GM19328 (cell line): ENCODE data around the gene PTPRU.

ENCODE experiments used
- ATAC-seq: cut with Tn5 transposase; IDR thresholded peaks from one replicate; pipeline ENCODE4 v1.9.1; 2021; ENCODE audit warnings: mild to moderate bottlenecking, moderate library complexity; ENCODE audit not compliant: unreplicated experiment

PTPRU gene

DNA sequence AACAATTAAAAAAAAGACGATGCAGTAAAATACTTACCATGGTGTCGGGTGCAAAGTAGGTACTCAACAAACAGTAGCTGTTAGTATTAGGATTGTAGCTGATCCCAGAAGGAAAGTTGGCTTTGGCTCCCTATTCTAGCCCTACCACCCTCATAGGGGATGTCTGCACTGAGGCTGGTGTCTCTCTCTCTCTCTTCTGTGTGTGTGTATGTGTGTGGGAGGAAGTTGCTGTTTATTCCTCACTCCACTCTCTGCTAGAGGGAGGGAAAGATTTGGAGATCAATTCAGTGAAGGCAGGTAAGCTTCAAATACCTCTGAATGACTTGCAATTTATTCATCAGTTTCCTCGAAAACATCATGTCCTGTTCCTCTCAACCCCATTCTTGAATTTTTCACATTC is 124.4 kb downstream of the PTPRU start:
- ATAC-seq, result no peak

DNA sequence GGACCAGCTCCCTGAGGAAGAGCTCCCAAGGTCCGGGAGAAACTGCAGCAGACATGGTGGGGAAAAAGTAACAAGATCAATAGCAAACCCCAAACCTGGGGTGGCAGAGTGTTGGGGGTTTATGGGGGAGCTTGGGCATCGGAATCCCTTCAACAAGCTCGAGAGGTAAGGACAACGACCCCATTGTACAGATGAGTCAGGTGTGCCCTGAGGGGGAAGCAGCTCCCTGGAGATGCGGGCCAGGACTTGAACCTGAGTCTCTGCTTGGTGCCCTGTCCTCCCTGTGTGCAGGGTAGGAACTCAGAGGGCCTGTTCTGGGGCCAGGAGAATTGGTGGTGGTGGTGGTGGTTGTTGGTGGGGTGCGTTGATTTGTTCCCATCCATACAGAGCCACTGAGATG is 125.4 kb downstream of the PTPRU start:
- no peak for ATAC-seq

DNA sequence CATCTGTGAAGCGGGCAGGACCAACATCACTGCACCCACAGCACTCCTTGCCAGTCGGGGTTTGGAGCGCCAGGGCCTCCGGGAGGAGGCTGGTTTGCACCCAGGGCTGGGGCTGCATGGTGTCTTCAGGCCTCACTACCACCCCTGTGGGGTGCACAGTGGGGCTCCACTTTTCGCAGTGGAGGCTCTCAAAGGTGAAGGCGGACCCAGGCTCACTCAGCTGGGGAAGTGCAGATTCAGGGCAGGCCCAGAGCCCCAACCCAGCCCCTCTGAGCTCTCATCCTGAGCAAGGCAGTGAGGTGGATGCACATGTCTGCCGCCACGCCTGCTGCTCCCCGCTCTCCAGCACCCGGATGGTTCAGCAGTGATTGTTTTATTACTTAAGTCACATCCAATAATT is 125.8 kb downstream of the PTPRU start:
- ATAC-seq, result no peak

DNA sequence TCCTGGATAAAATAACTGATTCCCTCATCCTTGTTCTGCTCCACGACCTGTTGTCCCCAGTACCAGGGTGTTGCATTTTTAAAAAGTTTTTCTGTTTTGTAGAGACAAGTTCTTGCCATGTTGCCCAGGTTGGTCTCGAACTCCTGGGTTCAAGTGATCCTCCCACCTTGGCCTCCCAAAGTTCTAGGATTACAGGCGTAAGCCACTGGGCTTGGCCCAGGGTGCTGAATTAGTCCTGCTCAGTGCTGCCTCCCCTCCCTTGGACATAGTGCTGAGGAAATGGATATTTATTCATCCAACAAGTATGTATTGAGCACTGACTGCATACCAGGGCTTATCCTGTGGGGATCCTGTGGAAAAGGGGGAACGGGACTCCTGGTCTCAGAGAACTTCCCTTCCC is 126.4 kb downstream of the PTPRU start:
- no peak for ATAC-seq

DNA sequence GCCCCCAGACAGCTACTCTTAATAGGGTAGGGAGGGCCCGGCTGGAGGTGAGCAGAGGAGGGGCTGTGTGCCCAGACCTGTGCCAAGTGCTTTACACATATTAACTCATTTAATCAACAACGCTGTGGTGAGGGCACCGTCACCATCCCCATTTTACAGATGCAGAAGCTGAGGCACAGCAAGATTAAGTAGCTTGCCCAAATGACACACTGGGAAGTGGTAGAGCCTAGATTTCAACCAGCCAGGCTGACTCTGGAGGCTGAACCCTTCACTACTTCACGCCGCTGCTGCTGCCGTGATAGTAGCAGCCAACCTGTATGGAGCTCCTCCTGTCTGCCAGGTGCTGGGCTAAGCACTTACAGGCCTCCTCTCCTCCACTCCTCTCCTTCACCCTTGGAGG is 127.2 kb downstream of the PTPRU start:
- ATAC-seq, result no peak

DNA sequence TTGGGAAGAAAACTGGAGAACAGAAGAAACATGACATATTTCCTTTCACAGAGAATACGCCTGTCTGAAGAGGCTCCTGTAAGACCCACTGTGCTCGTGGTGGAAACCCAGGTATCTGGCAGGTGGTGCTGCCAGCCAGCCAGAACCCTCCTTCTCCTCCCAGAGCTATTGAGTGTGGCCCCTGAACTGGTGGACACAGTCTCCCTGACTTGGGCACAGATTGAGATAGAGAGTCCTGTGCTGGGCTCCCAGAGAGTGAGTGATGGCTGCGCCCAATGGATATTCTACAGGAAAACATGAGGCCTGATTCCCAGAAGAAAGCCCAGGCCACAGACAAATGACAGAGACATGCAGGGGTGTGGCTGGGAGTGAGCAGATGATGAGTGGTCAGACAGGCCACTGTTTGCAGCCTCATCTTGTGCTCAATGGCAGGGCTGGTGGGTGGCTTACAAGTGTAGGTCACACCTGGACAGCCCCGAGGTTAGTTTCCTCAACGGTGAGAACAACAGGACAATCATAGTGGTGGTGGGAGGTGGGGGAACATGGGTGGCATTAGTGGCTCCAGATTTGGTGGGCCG is 127.9 kb downstream of the PTPRU start:
- no peak for ATAC-seq

DNA sequence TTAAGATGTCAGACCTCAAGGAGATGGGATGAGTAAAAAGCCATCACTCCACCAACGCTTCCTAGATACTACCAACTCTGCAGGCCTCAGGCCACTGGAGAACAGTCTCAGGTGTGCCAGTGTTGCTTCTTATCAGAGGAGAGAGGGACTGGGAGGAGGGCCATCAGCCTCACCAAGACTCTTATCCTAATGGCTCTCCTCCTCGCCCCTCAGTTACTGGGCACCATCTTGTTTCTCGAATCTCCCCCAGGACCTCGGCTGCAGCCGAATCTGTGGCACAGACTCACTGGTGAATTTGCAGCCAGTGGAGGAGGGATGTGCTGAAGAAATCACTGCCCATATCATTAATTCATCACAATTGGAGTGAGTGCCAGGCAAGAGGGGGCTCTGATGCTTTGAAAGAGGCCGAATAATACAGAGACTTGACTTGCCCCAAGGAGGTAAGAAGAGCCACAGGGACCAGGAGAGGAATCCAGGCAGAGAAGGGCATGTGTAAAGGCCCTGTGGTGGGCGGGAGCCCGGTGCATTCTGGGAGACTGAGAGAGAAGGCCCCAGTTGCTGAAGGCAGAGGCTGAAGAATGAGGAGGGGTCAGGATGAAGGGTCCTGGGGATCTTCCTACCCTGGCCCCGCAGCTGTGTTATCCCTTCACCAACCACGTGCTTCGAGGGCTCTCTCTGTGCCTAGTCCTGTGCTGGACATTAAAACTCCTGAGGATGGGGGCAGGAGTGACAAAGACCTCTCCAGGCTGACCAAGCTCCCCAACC is 129.8 kb downstream of the PTPRU start:
- no peak for ATAC-seq

DNA sequence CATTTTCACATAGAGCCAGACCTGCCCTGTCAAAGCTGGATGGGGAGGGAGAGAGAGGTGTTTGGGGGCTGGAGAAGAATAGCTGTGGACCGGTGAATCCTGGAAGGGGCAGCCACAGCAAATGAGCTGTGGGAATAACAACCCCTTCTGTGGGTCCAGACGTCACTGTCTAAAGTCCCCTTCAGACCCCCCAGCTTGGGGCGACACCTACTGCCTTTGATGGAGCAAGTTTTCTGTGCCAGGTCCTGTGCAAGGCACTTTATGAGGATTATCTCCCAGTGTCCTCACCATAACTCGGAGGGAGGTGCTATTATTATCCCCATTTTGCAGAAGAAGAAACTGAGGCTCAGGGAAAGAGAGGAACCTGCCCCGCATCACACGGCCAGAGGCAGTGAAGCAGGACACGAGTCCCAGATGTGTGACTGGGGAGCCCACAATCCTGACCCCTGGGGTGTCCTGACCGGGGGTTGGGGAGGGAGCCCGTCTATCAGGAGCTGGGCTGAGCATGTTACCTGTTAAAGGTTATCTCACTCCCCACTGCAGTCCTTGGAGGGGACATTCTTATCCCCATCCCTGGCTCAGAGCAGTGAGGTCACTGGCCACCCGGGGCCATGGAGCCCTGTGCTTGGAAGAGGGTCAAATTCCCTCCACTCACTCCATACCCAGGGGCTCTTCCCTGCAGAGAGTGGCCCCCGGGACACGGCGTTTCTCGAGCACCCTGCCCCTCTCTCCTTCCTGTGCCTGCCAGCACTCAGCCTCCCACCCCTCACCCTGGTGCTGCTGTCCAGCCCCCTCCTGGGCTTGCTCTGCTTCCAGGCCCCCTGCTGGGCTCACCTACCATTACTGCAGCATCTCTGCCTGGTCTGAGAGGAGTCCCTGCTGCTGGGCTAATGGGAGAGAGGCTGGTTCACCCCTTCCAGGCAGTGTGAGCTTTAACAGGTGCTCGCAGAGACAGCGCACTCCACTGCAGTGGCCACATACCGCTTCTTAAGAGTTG is 132.9 kb downstream of the PTPRU start:
- ATAC-seq, result no peak

DNA sequence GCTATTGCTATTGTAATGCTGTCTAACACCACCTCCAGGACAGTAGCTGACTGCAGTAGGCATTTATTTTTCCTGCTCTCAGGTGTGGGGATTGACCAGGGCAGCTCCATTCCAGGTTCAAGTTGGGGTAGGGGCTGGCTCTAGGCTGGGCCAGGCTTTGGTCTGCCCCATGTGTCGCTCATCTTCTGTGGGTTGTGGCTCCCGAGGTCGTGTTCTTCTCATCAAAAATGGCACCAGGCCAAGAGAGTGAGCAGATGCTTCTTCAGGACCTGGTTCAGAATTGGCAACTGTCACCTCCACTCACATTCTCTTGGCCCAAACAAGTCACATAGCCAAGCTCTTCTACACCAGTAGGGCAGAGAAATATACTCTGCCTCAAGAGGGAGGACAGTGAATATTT is 133.7 kb downstream of the PTPRU start:
- ATAC-seq, result no peak

DNA sequence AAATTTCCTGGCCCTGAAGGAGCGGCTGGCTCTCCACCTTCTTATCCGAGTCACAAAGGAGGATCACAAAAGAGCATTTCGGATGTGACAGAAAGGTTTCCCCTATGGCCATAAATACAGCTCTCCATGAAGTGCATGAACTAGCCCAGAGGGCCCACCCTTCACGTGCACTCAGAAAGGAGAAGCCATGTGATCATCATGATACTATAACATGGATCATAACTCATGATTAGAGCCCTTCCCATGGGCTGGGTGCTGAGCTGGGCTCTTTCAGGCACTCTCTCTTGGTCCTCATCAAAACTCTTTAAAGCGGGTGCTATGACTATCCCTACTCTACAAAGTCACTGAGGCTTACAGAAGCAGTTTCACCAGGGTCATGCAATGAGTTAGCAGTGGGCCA is 135.0 kb downstream of the PTPRU start:
- ATAC-seq, result no peak

DNA sequence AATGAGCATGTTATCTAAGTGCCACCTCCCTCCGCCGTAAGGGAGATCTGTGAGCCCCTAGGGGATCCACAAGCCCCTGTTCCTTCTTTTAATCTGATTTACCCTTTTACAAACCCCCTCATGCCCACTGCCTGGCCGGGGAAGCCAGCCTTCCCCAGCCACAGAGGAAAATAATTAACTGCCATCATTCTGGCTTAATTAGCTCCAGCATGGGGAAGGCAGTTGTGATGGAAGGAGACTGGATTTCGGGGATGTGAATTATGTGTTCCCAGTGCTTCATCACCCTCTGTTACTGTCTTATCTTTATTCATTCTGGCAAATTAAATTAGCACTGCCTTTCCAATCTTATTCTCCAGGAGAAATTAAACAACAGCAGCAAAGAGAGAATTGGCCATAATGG is 135.8 kb downstream of the PTPRU start:
- no peak for ATAC-seq
